Chondrocyte (in vitro differentiated cells): ENCODE measurements around the gene TMEM214. TPM values are rescaled to one million over a fixed set of nuclear protein-coding genes. Genes with fewer than 3 reads are reported as not detected.

Experiments
- DNase-seq: peaks from one replicate; pipeline ENCODE4 v3.0.0; 2021; ENCODE audit warnings: mixed read lengths, low spot score
- H3K27ac Mint-ChIP-seq: one replicate; pipeline ENCODE4 v1.8.0; 2021; ENCODE audit warnings: mild to moderate bottlenecking, moderate library complexity, mixed read lengths; ENCODE audit not compliant: unreplicated experiment
- H3K27me3 Mint-ChIP-seq: 2 replicates; pipeline ENCODE4 v1.8.0; 2021; ENCODE audit warnings: low read depth, mixed read lengths
- H3K36me3 Mint-ChIP-seq: 2 replicates; pipeline ENCODE4 v1.8.0; 2021; ENCODE audit warnings: low read depth, mixed read lengths
- H3K4me1 Mint-ChIP-seq: 2 replicates; pipeline ENCODE4 v1.8.0; 2021; ENCODE audit warnings: low read depth, mild to moderate bottlenecking, mixed read lengths
- H3K4me3 Mint-ChIP-seq: one replicate; pipeline ENCODE4 v1.8.0; 2021; ENCODE audit warnings: mild to moderate bottlenecking, moderate library complexity, mixed read lengths; ENCODE audit not compliant: unreplicated experiment
- H3K9me3 Mint-ChIP-seq: 2 replicates; pipeline ENCODE4 v1.8.0; 2021; ENCODE audit warnings: low read depth, mixed read lengths
- CTCF ChIP-seq: fragments of 200-600 bp; sonication (generic); IDR thresholded peaks from 2 replicates; pipeline ENCODE4 v1.5.0; 2021; ENCODE audit warnings: antibody characterized with exemption, mild to moderate bottlenecking, moderate library complexity
- total RNA-seq: library from RNA; stranded (reverse); gene quantifications from 3 replicates; pipeline ENCODE4 v1.2.1, GENCODE V29; 2021

Gene TMEM214
- total RNA-seq, 1 donor from 2014 or later = 107 TPM

GRCh38 chr2:27078267-27079194, 45.8 kb downstream of the TMEM214 start, which contains the start of gene EMILIN1:
Gene EMILIN1 (plus strand): TSS chr2:27078615. CDS start chr2:27079066, 451 bp downstream.
- no peak for DNase-seq
- H3K27me3 Mint-ChIP-seq = no peaks in the 10 kb centered on the region
- peaks cover 65% of the 10 kb centered on the region for H3K4me1 Mint-ChIP-seq
- peak within 1 kb of the TSS; percentile 90 for H3K4me3 Mint-ChIP-seq
- no peaks in the 10 kb centered on the region for H3K9me3 Mint-ChIP-seq
- TF ChIP-seq CTCF = peak; percentile 44
- peak within 1 kb of the TSS; percentile 95 for H3K27ac Mint-ChIP-seq
- H3K36me3 Mint-ChIP-seq = peaks cover 7% of the 10 kb centered on the region

GRCh38 chr2:27079233-27080139, 46.7 kb downstream of the TMEM214 start:
- Mint-ChIP-seq H3K27me3 (no peaks in the 10 kb centered on the region), H3K9me3 (no peaks in the 10 kb centered on the region), H3K27ac (peak overlapping the region; percentile 82), H3K4me3 (peak overlapping the region; percentile 90), H3K4me1 (peaks cover 59% of the 10 kb centered on the region), H3K36me3 (peaks cover 7% of the 10 kb centered on the region)
- TF ChIP-seq CTCF = no peak
- no peak for DNase-seq

GRCh38 chr2:27080140-27080469, 47.3 kb downstream of the TMEM214 start:
- no peak for DNase-seq
- H3K36me3 Mint-ChIP-seq = peaks cover 7% of the 10 kb centered on the region
- H3K27me3 Mint-ChIP-seq = no peaks in the 10 kb centered on the region
- peaks cover 54% of the 10 kb centered on the region for H3K4me1 Mint-ChIP-seq
- H3K4me3 Mint-ChIP-seq = peak overlapping the region; percentile 90
- peak overlapping the region; percentile 82 for H3K27ac Mint-ChIP-seq
- H3K9me3 Mint-ChIP-seq = no peaks in the 10 kb centered on the region
- TF ChIP-seq CTCF = no peak

- TF ChIP-seq CTCF = no peak
- Mint-ChIP-seq H3K4me3 (peak overlapping the region; percentile 90), H3K9me3 (no peaks in the 10 kb centered on the region), H3K4me1 (peaks cover 54% of the 10 kb centered on the region), H3K27me3 (no peaks in the 10 kb centered on the region), H3K36me3 (peaks cover 7% of the 10 kb centered on the region), H3K27ac (peak overlapping the region; percentile 90)
- DNase-seq = no peak
Observed at GRCh38 chr2:27080603-27080936, 47.8 kb downstream of the TMEM214 start.
